Measurements from ENCODE around the gene OR2L3.

GRCh38 chr1:248111157-248111556 lies 64.5 kb downstream of the OR2L3 start:
- TF ChIP-seq CTCF (conservative IDR thresholded peaks at IDR 0.05; ENCODE audit: low read length), result no peak
- no peak for TF ChIP-seq EZH2phosphoT487 (IDR thresholded peaks at IDR 0.05; ENCODE audit: borderline replicate concordance, low read depth, low read length)

All from OCI-LY7 (cell line).